Smooth muscle cell of the brain vasculature (primary cell): ENCODE data around the gene CD40LG.

ENCODE experiments used
- DNase-seq: peaks from one replicate; pipeline ENCODE4 v3.0.0-alpha.2; 2012; ENCODE audit warnings: low read depth, low spot score

The CD40LG gene

DNA sequence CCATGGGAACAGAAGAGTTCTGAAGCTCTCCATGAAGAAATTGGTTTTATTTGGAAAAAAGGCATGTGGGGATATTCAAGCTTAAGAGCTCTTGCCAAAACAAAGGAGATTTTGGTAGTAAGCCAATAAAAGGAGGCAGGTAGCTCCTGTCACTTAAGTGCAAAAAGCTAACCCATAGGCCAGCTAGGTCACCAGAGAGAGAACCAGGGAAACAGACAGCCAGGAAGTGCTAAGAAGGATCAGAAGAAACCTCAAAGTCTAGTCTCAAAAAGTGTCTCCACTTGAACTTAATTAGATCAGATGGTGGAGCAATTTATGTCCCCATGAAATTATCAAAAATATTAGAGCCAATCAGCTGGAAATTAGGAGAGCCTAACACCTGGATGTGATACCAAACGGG, 49.2 kb downstream of the CD40LG start:
- DNase-seq = no peak

GRCh38 chrX:136708348-136708747, 60.4 kb downstream of the CD40LG start:
- DNase-seq = no peak
